Gastrocnemius medialis (tissue), 4 donors: ENCODE results near the gene DNAJC2. TPM values are rescaled to one million over a fixed set of nuclear protein-coding genes. Genes with fewer than 3 reads are reported as not detected.
A peak's percentile ranks its signal among the peaks of the same experiment; 100 is the strongest.

Experiments used
- ATAC-seq, 2 donors: fragments of 150-250 bp; one replicate each; pipeline ENCODE4 v1.9.1; 2016
- DNase-seq, 2 donors: peaks; one replicate each; pipeline ENCODE4 v3.0.0-alpha.2; 2019
- H3K27ac ChIP-seq, 4 donors: fragments of 200-600 bp; sonication (generic); 1 replicate in 1 of 4; 2 replicates in 3 of 4; pipeline ENCODE4 v1.5.1; 2016 to 2018; ENCODE audit warnings: mild to moderate bottlenecking in 2 of 4, moderate library complexity in 1 of 4
- H3K27me3 ChIP-seq, 3 donors: fragments of 200-600 bp; sonication (generic) in 2 of 3; 1 replicate in 1 of 3; 2 replicates in 2 of 3; pipeline versions ENCODE4 v1.5.1 to v1.6.0; 2016 to 2019; ENCODE audit warnings: mild to moderate bottlenecking in 1 of 3, moderate library complexity in 1 of 3
- H3K36me3 ChIP-seq, 2 donors: fragments of 200-600 bp; sonication (generic) in 1 of 2; one replicate each; pipeline ENCODE4 v1.5.1; 2017 to 2018
- H3K4me1 ChIP-seq, 2 donors: fragments of 200-600 bp; sonication (generic) in 1 of 2; one replicate each; pipeline ENCODE4 v1.5.1; 2016 to 2017; ENCODE audit warnings: mild to moderate bottlenecking in 2 of 2
- H3K4me3 ChIP-seq, 4 donors: fragments of 200-600 bp; sonication (generic) in 3 of 4; 1 replicate in 1 of 4; 2 replicates in 3 of 4; pipeline ENCODE4 v1.5.1; 2016 to 2019; ENCODE audit warnings: mild to moderate bottlenecking in 2 of 4
- H3K9me3 ChIP-seq, 3 donors: fragments of 200-600 bp; sonication (generic) in 2 of 3; 1 replicate in 1 of 3; 2 replicates in 2 of 3; pipeline ENCODE4 v1.5.1; 2016 to 2019
- POLR2A ChIP-seq, 2 donors: fragments of 450-650 bp; IDR thresholded peaks; one replicate each; pipeline ENCODE4 v1.6.1; 2017; ENCODE audit warnings: antibody characterized with exemption in 2 of 2, mild to moderate bottlenecking in 2 of 2, moderate library complexity in 2 of 2
- in situ Hi-C, 4 donors: fragments of 200-750 bp; cut with MboI; loops; one replicate each; pipeline versions ENCODE4 v1.15.0 to v1.8.0; 2017; ENCODE audit warnings: low sequenced_read_pairs in 4 of 4
- intact Hi-C: fragments of 100-400 bp; cut with DNase I; formaldehyde crosslinking; loops from one replicate; pipeline ENCODE4 v1.15.1; 2023; ENCODE audit warnings: low total_unique reads
- total RNA-seq, 4 donors: library from RNA; depleted of rRNA; stranded (reverse); fragments of >200 nt; gene quantifications; one replicate each; pipeline versions ENCODE4 v1.1.0 to v1.2.3, GENCODE V29; 2016
- TF ChIP-seq, protein P1 (sequence below), 5 experiments: fragments of 450-650 bp in 3 of 5; fragments of 200-600 bp in 2 of 5; sonication (generic) in 2 of 5; IDR thresholded peaks in 4 of 5; conservative IDR thresholded peaks in 1 of 5; 1 replicate in 4 of 5; 2 replicates in 1 of 5; pipeline ENCODE4 v1.5.1; 2016 to 2019; ENCODE audit warnings: antibody characterized with exemption in 5 of 5, mild to moderate bottlenecking in 3 of 5, moderate library complexity in 3 of 5

Gene DNAJC2
- total RNA-seq, 4 donors from 2014 or later, result 20.9 to 36.8 (median 31.4) TPM

- Histone ChIP-seq H3K4me1 (peaks cover 57 to 59% of the 10 kb centered on the region in 2 donors), H3K4me3 (no peak overlapping the region), H3K36me3 (peaks cover 0 to 7% of the 10 kb centered on the region in 2 donors), H3K9me3 (no peaks in the 10 kb centered on the region), H3K27me3 (no peaks in the 10 kb centered on the region), H3K27ac (peak overlapping the region in 2 of 4 donors; percentile 94 to 95)
- TF ChIP-seq POLR2A (IDR thresholded peaks at IDR 0.05), result no peak
- intact Hi-C loops, result loop anchor here (10.0 kb wide), 1 partner anchor 1918 kb away; no protein-coding TSS in a partner anchor
- in situ Hi-C loops, result no loop called here
- DNase-seq, result no peak
- ATAC-seq, result no peak
These were observed 1.8 kb upstream of the DNAJC2 start for GRCh38 chr7:103346396-103346795.

DNA sequence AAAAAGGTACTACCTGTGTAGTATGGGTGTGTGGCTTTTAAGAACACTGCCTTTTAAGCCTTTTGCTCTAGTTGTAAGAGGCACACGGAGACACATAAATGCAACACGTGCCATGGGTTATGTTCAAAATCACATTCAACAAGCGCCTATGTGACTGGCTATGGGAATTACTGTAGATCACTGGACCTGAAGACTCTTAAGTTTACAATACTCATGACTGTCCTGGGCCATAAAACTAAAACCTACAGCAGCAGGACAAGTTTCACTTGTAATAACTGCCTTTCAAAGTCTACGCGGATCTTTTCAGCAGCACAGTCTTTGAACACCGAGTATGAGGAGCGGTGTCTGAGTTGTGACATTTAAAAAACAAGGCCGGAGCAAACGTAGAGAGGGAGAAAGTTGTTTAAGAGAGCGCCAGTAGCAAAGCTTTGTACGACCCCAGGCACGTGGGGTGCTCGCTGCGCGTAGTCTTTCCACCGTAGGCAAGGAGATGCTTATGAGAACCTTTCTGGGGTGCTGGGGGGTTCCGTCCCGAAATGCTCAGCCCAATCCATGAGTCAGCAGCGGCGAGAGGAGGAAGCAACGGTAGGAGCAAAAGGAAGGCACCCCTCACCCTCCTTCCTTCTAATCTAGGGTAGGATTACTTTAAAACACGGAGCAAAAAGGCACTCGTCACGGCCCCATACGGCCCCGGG is 662 bp downstream of the DNAJC2 start:
- no peaks in the 10 kb centered on the region for H3K9me3 ChIP-seq
- H3K4me3 ChIP-seq, result peak overlapping the region; percentile 84 to 100 (median 90)
- H3K27me3 ChIP-seq, result no peaks in the 10 kb centered on the region
- H3K4me1 ChIP-seq, result peaks cover 32 to 34% of the 10 kb centered on the region in 2 donors
- peak in 1 of 2 donors; percentile 16 for DNase-seq
- ATAC-seq, result peak; percentile 2 to 3
- in situ Hi-C loops, result no loop called here
- peaks cover 0 to 24% of the 10 kb centered on the region in 2 donors for H3K36me3 ChIP-seq
- peak overlapping the region; percentile 80 to 90 (median 86) for H3K27ac ChIP-seq
- intact Hi-C loops, result loop anchor here (2.0 to 10.0 kb wide), 2 partner anchors 47 to 1921 kb away; partner anchors contain the start of gene PMPCB
- no peak for TF ChIP-seq POLR2A (IDR thresholded peaks at IDR 0.05)
- TF ChIP-seq, protein P1, sequence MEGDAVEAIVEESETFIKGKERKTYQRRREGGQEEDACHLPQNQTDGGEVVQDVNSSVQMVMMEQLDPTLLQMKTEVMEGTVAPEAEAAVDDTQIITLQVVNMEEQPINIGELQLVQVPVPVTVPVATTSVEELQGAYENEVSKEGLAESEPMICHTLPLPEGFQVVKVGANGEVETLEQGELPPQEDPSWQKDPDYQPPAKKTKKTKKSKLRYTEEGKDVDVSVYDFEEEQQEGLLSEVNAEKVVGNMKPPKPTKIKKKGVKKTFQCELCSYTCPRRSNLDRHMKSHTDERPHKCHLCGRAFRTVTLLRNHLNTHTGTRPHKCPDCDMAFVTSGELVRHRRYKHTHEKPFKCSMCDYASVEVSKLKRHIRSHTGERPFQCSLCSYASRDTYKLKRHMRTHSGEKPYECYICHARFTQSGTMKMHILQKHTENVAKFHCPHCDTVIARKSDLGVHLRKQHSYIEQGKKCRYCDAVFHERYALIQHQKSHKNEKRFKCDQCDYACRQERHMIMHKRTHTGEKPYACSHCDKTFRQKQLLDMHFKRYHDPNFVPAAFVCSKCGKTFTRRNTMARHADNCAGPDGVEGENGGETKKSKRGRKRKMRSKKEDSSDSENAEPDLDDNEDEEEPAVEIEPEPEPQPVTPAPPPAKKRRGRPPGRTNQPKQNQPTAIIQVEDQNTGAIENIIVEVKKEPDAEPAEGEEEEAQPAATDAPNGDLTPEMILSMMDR (IDR thresholded peaks at IDR 0.05 in 4 of 5, conservative IDR thresholded peaks at IDR 0.05 in 1 of 5), result no peak

GRCh38 chr7:103343332-103343731 is 1.2 kb downstream of the DNAJC2 start:
- TF ChIP-seq, protein P1 (IDR thresholded peaks at IDR 0.05 in 4 of 5, conservative IDR thresholded peaks at IDR 0.05 in 1 of 5), result no peak
- no peak for TF ChIP-seq POLR2A (IDR thresholded peaks at IDR 0.05)
- no peak for ATAC-seq
- in situ Hi-C loops, result no loop called here
- Histone ChIP-seq H3K4me3 (peak overlapping the region; percentile 84 to 100 (median 90)), H3K27ac (peak overlapping the region; percentile 80 to 90 (median 86)), H3K36me3 (peaks cover 0 to 24% of the 10 kb centered on the region in 2 donors), H3K27me3 (no peaks in the 10 kb centered on the region), H3K9me3 (no peaks in the 10 kb centered on the region), H3K4me1 (peaks cover 27 to 29% of the 10 kb centered on the region in 2 donors)
- intact Hi-C loops, result loop anchor here (10.0 kb wide), 1 partner anchor 1921 kb away; no protein-coding TSS in a partner anchor
- DNase-seq, result no peak

DNA sequence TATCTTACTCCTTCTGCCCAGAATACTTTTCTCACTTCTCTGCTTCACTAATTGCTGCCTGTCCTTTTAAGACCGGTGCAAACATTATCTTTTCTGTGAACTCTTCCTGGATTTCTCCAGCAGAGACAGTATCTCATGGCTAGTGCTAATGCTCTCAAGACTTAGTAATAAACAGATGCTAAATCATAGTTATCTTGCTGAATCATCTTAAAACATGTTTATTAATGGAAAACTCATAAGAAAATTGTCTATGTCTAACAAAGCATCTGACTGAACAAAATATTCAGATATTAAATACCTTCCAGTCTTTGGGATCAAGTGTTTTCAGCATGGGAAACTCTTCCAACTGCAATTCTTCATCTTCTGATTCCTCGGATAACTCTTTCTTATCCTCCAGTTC is 3.1 kb downstream of the DNAJC2 start:
- Histone ChIP-seq H3K27me3 (no peaks in the 10 kb centered on the region), H3K4me1 (peaks cover 20 to 21% of the 10 kb centered on the region in 2 donors), H3K27ac (no peak overlapping the region), H3K4me3 (no peak overlapping the region), H3K9me3 (no peaks in the 10 kb centered on the region), H3K36me3 (peaks cover 4 to 40% of the 10 kb centered on the region in 2 donors)
- TF ChIP-seq, protein P1 (IDR thresholded peaks at IDR 0.05 in 4 of 5, conservative IDR thresholded peaks at IDR 0.05 in 1 of 5), result no peak
- no peak for TF ChIP-seq POLR2A (IDR thresholded peaks at IDR 0.05)
- intact Hi-C loops, result loop anchor here (10.0 kb wide), 1 partner anchor 1923 kb away; no protein-coding TSS in a partner anchor
- in situ Hi-C loops, result no loop called here
- ATAC-seq (no peak), DNase-seq (no peak)

DNA sequence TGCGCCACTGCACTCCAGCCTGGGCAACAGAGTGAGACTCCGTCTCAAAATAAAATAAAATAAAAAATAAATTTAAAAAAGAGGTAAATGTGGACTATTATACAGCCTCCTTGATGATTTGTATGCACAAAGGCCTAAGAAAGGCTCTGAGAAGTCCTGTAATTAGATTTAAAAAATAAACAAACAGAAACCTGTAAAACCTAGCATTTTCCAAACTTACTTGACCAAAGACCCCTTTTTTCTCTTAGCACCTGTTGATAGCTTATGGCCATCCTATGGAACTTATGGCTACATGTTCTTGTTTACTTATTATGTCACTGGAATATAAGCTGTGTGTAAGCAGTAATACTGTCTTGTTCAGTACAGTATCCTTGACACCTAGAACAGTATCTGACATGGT is 5.7 kb downstream of the DNAJC2 start:
- no peak overlapping the region for H3K4me3 ChIP-seq
- H3K27me3 ChIP-seq, result no peaks in the 10 kb centered on the region
- DNase-seq, result no peak
- no peak overlapping the region for H3K27ac ChIP-seq
- intact Hi-C loops (no loop called here), in situ Hi-C loops (no loop called here)
- peaks cover 9 to 12% of the 10 kb centered on the region in 2 donors for H3K4me1 ChIP-seq
- no peak for ATAC-seq
- peaks cover 4 to 56% of the 10 kb centered on the region in 2 donors for H3K36me3 ChIP-seq
- H3K9me3 ChIP-seq, result no peaks in the 10 kb centered on the region
- TF ChIP-seq POLR2A (IDR thresholded peaks at IDR 0.05), result no peak
- TF ChIP-seq, protein P1 (IDR thresholded peaks at IDR 0.05 in 4 of 5, conservative IDR thresholded peaks at IDR 0.05 in 1 of 5), result no peak
